ENCODE measurements around the gene CRISPLD2. TPM values are rescaled to one million over a fixed set of nuclear protein-coding genes. Genes with fewer than 3 reads are reported as not detected.

The CRISPLD2 gene
- total RNA-seq, 1 donor from 2014 or later, result 0.13 TPM

- DNase-seq (ENCODE audit: low read depth, low spot score), result no peak
Observed at GRCh38 chr16:84881702-84882521, 62.1 kb downstream of the CRISPLD2 start.

GRCh38 chr16:84883301-84883700 is 63.5 kb downstream of the CRISPLD2 start:
- DNase-seq (ENCODE audit: low read depth, low spot score), result no peak

GRCh38 chr16:84884246-84884595 is 64.4 kb downstream of the CRISPLD2 start:
- DNase-seq (ENCODE audit: low read depth, low spot score), result no peak

GRCh38 chr16:84884596-84885341 is 65.0 kb downstream of the CRISPLD2 start:
- DNase-seq (ENCODE audit: low read depth, low spot score), result no peak

DNA sequence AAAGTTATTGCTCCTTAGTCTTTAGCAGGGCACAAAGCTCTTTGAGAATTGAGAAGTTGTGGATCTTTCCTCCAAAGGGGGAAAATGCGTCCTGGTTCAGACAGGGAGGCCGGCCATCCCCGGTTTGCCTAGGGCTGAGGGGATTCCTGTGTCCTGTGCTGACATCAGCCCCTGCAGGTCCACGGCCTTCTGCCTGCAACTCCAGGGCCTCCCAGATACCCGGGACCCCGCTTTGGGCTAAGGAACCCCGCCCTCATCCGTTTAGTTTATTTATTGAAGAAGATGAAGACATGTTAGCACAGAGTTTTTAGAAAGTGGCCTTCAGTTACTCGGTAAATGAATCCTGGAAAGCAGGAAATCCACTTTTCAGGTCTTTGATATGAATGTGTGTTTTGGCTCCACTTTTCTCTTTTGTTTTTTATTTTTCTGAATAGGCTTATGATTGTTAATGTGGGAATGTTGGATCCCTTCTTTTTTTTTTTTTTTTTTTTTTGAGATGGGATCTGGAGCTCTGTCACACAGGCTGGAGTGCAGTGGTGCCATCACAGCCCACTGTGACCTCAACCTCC is 65.6 kb downstream of the CRISPLD2 start:
- DNase-seq (ENCODE audit: low read depth, low spot score), result no peak

GRCh38 chr16:84886497-84887090 is 66.8 kb downstream of the CRISPLD2 start:
- no peak for DNase-seq (ENCODE audit: low read depth, low spot score)

- no peak for DNase-seq (ENCODE audit: low read depth, low spot score)
Observed at GRCh38 chr16:84887207-84887606, 67.4 kb downstream of the CRISPLD2 start.

DNA sequence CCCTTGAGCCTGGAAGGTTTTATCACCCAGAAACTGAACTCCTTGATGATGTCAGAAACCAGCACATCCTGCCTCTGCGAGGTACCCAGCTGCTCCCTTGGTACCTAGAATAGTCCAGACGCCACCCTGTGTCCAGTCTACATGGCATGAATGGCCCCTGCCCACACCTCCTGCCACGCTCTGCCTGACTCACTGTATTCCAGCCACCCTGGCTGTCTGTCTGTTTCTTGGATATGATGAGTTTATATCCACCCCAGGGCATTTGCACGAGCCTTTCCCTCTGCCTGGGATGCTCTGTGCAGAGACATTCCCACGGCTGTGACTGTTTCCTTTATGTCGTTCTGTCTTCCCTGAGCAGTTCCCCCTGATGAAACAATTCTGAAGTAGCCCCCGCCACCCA is 68.7 kb downstream of the CRISPLD2 start:
- DNase-seq (ENCODE audit: low read depth, low spot score), result no peak

DNA sequence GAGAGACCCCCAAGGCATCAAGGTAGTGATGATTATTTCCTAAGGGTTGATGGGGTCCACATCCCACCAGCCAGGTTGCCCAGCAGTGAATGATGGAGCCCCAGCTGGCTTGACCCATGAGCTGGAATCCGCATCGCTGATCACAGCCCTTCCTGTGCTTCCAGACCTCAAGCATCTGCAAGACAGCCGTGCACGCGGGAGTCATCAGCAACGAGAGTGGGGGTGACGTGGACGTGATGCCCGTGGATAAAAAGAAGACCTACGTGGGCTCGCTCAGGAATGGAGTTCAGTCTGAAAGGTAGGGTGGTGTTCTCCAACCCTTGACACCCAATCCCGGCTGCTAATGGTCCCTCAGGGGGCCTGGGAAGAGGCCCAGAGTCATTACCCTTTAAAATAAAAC is 69.3 kb downstream of the CRISPLD2 start:
- no peak for DNase-seq (ENCODE audit: low read depth, low spot score)

DNA sequence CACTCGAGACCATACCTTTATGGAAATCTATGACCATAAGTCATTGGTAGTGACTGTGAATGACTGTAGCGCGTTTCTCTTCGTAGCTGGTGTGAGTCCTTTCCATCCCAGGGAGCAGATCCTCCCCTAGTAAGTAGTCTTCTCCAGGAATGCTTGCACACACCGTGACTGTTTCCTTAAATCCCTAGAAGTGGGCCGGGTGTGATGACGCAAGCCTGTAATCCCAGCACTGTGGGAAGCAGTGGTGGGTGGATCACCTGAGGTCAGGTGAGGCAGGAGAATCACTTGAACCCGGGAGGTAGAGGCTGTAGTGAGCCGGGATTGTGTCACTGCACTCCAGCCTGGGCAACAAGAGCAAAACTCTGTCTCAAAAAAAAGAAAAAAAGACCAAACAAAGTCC is 70.6 kb downstream of the CRISPLD2 start:
- no peak for DNase-seq (ENCODE audit: low read depth, low spot score)

DNA sequence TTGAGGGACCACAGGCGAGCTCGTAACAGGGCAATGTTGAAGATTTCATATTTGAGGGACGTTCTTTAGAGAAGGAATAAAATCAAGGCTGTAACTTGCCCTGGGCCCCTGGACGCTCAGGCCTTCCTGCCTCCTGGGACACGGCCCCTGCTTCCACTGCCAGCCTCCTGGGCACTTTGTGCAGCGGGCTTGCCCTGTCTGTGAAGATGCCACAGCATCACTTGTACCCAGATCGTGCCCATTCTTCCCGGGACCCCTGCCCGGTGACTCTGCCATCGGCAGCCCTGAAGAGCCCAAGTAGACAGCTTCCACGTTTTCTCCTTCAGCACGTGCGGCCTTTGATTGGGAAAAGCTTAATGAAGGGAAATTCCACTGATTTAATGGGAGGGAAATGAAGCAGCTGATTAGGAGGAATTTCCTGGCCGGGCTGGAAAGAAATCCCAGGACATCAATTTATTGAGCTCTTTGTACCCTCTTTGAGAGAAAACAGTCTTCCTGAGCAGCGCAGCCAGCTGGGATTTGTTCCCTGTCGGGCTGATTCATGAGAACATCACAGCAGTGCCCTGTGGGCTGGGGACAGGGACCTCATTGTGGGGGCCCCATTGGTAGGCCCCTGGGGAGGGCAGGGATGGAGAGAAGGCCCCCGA is 71.5 kb downstream of the CRISPLD2 start:
- DNase-seq (ENCODE audit: low read depth, low spot score), result no peak

DNA sequence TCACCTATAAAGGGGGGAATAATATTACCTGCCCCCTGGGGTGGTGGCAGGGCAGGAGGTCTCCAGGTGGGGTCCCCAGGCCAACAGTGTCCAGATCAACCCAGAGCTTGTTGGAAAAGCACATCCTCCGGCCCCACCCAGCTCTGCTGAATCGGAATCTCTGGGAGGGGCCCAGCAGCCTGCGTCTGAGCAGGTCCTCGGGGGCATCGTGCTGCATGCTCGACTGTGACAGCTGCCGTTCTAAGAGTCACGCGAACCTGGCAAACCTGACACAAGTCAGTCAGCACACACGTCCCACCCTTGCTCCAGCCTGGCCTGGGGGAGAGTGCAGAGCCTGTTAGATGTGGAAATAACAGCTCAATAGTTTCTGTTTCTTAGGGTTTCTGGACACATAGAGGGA is 72.3 kb downstream of the CRISPLD2 start:
- no peak for DNase-seq (ENCODE audit: low read depth, low spot score)

- no peak for DNase-seq (ENCODE audit: low read depth, low spot score)
Observed at GRCh38 chr16:84893467-84893848, 73.7 kb downstream of the CRISPLD2 start.

DNA sequence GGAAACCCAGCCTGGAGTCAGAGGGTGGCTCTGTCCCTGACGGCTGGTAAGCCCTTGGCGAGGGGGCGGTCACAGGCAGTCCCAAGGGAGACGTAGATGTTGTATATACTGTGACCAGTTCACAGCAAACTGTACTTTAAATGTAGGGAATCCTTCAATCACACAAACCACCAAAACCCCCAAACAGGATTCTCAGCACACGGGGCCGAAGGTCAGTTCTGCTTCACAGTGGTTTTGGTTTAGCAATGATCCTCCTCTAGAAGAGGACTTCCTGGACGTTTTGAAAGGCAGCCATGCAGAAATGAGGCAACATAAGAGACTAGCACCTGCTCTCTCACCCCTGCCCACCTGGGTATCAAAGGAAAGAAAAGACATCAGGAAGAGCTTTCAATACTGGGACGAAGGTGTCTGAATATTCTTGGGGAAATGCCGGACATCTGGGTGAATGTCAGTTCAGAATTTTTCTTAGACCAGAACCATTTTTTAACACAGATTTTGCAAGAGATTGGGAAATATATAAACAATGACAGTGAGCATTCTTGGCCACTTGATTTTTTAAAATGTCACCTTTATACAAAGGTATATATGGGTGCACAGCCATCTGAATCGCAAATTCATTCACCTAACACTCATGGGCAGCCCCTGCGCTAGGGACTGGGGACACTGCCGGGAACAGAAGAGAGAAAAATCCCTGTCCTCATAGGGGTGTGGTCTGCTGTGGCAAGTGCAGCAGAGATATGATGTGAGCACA is 74.2 kb downstream of the CRISPLD2 start:
- no peak for DNase-seq (ENCODE audit: low read depth, low spot score)

GRCh38 chr16:84895016-84895415 is 75.2 kb downstream of the CRISPLD2 start:
- DNase-seq (ENCODE audit: low read depth, low spot score), result no peak

DNA sequence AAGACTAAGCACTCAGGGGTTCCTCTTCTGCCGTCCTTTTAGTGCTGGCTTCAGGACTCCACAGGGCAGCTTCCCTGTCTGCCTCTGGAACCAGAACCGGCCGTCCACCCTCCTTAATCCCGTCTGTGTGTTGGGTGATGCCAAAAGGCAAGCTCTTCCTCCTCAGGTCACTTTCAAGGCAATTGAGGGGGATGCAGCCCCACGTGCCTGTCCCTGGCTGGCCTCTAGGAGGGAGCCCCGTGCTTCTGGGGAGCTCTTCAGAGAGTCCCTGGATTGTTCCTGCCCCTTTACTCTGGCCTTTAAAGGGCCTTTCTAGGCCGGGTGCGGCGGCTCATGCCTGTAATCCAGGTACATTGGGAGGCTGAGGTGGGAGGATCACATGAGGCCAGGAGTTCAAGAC is 77.1 kb downstream of the CRISPLD2 start:
- no peak for DNase-seq (ENCODE audit: low read depth, low spot score)

GRCh38 chr16:84897911-84898377 is 78.2 kb downstream of the CRISPLD2 start:
- no peak for DNase-seq (ENCODE audit: low read depth, low spot score)

DNA sequence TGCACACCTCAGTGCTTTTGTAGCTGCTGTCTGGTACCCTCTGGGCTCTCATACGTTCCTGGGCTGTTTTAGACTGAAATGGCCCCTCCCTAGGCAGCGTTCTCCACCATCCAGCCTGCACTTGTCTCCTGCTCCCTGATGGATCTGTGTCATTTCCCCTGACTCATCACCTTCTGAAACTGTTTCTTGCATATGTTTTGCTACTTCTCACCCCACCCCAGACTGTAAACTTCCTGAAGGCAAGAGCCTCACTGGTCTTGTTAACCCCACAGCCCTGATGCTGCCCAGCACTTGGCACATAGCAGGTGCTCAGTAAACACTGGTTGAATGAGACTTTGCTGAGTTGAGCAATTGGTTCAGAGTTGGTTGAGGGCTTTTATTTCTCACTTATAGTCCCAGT is 78.7 kb downstream of the CRISPLD2 start:
- no peak for DNase-seq (ENCODE audit: low read depth, low spot score)

- DNase-seq (ENCODE audit: low read depth, low spot score), result no peak
Observed at GRCh38 chr16:84899414-84899813, 79.6 kb downstream of the CRISPLD2 start.

DNA sequence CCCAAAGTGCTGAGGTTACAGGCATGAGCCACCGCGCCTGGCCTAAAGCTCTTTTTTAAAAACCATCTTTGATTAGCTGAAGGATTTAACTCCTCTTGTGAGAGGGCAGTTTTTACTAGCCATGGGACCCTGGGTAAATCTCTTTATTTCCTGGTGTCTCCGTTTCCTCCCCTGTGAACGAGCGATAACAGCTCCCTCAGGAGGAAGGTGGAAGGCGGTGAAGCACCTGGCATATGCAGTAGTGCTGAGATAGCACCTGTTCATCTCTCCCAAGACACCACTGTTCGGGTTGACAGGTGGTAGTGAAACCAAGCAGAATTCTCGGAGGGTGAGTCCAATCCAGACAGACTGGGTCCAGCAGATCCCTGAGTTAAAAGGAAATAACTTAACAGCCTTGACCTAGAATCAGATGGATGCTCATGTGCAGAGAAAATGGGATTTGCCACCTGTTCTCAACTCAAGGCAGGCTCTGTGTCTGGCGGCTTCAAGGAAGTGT is 86.2 kb downstream of the CRISPLD2 start:
- DNase-seq (ENCODE audit: low read depth, low spot score), result no peak

DNA sequence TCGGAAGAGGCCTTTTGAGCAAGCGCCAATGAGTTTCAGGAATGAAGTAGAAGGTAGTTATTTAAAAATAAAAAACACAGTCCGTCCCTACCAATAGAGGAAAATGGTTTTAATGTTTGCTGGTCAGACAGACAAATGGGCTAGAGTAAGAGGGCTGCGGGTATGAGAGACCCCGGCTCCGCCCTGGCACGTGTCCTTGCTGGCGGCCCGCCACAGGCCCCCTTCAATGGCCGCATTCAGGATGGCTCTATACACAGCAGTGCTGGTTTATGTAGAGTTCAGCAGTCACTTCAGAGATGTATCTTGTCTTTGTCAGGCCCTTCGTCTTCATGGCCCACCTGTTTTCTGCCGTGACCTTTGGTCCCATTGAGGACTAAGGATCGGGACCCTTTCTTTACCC is 87.3 kb downstream of the CRISPLD2 start:
- DNase-seq (ENCODE audit: low read depth, low spot score), result no peak
